Neuronal stem cell (in vitro differentiated cells): ENCODE results near the gene LRRC49.

Experiments
- DNase-seq: peaks from one replicate; pipeline ENCODE4 v3.0.0-alpha.2; 2013; ENCODE audit warnings: low spot score
- H2AFZ ChIP-seq: one replicate; pipeline ENCODE4 v1.6.1; 2013; ENCODE audit warnings: mild to moderate bottlenecking, low read length, inconsistent platforms
- H2AK5ac ChIP-seq: 2 replicates; pipeline ENCODE4 v1.6.1; 2013; ENCODE audit warnings: low read depth, mild to moderate bottlenecking, inconsistent platforms, low read length, moderate library complexity, mixed read lengths
- H2BK120ac ChIP-seq: 2 replicates; pipeline ENCODE4 v1.6.1; 2013; ENCODE audit warnings: low read depth, mild to moderate bottlenecking, inconsistent platforms, low read length, moderate library complexity, mixed read lengths
- H2BK12ac ChIP-seq: one replicate; pipeline ENCODE4 v1.6.1; 2013; ENCODE audit warnings: low read length, inconsistent platforms
- H2BK15ac ChIP-seq: 2 replicates; pipeline ENCODE4 v1.6.1; 2013; ENCODE audit warnings: mild to moderate bottlenecking, low read length, inconsistent platforms, mixed read lengths
- H2BK5ac ChIP-seq: one replicate; pipeline ENCODE4 v1.6.1; 2013; ENCODE audit warnings: inconsistent platforms, mild to moderate bottlenecking, low read length, moderate library complexity
- H3K14ac ChIP-seq: one replicate; pipeline ENCODE4 v1.6.1; 2013; ENCODE audit warnings: low read length, inconsistent platforms
- H3K18ac ChIP-seq: 2 replicates; pipeline ENCODE4 v1.6.1; 2013; ENCODE audit warnings: low read length, inconsistent platforms
- H3K23ac ChIP-seq: 2 replicates; pipeline ENCODE4 v1.6.1; 2013; ENCODE audit warnings: low read depth, mild to moderate bottlenecking, mixed read lengths, low read length, inconsistent platforms; ENCODE audit not compliant: poor library complexity
- H3K27ac ChIP-seq: replicated peaks from 3 replicates; pipeline ENCODE4 v1.5.1; 2013; ENCODE audit warnings: low read length, inconsistent platforms
- H3K27me3 ChIP-seq, 3 experiments: 2 replicates each; pipeline ENCODE4 v1.6.1; 2013; ENCODE audit warnings: low read length in 3 of 3, mild to moderate bottlenecking in 2 of 3, inconsistent platforms in 1 of 3, low read depth in 1 of 3, mixed read lengths in 1 of 3, moderate library complexity in 1 of 3; ENCODE audit not compliant: control insufficient read depth in 3 of 3, insufficient read depth in 3 of 3
- H3K36me3 ChIP-seq, 2 donors: replicated peaks in 1 of 2; 2 replicates each; pipeline ENCODE4 v1.6.1; 2013; ENCODE audit warnings: low read length in 2 of 2; ENCODE audit not compliant: control insufficient read depth in 2 of 2, insufficient read depth in 2 of 2
- H3K4ac ChIP-seq: 2 replicates; pipeline ENCODE4 v1.6.1; 2013; ENCODE audit warnings: inconsistent platforms, mild to moderate bottlenecking, low read length, moderate library complexity
- H3K4me1 ChIP-seq, 2 donors: 1 replicate in 1 of 2; 2 replicates in 1 of 2; pipeline ENCODE4 v1.6.1; 2013; ENCODE audit warnings: low read length in 2 of 2, low read depth in 1 of 2; ENCODE audit not compliant: control insufficient read depth in 2 of 2, insufficient read depth in 1 of 2
- H3K4me2 ChIP-seq: one replicate; pipeline ENCODE4 v1.6.1; 2013; ENCODE audit warnings: mild to moderate bottlenecking, low read length, inconsistent platforms; ENCODE audit not compliant: insufficient read depth, poor library complexity, severe bottlenecking
- H3K4me3 ChIP-seq, 2 donors: 2 replicates each; pipeline ENCODE4 v1.5.1; 2013; ENCODE audit warnings: low read length in 2 of 2, mild to moderate bottlenecking in 2 of 2, inconsistent platforms in 1 of 2, moderate library complexity in 1 of 2
- H3K79me1 ChIP-seq: one replicate; pipeline ENCODE4 v1.6.1; 2013; ENCODE audit warnings: low read depth, mild to moderate bottlenecking, inconsistent platforms, low read length, moderate library complexity
- H3K9ac ChIP-seq: one replicate; pipeline ENCODE4 v1.6.1; 2013; ENCODE audit warnings: mild to moderate bottlenecking, low read depth, low read length, inconsistent platforms; ENCODE audit not compliant: poor library complexity
- H3K9me3 ChIP-seq, 2 donors: replicated peaks in 1 of 2; 2 replicates each; pipeline versions ENCODE3 to v1.6.1; 2013; ENCODE audit warnings: low read length in 2 of 2, mild to moderate bottlenecking in 2 of 2, inconsistent platforms in 1 of 2, low read depth in 1 of 2, mixed read lengths in 1 of 2, moderate library complexity in 1 of 2; ENCODE audit not compliant: control insufficient read depth in 2 of 2, insufficient read depth in 1 of 2
- H4K8ac ChIP-seq: one replicate; pipeline ENCODE4 v1.6.1; 2013; ENCODE audit warnings: low read depth, mild to moderate bottlenecking, inconsistent platforms, low read length, moderate library complexity
- H4K91ac ChIP-seq: one replicate; pipeline ENCODE4 v1.6.1; 2013; ENCODE audit warnings: low read length, low read depth, mild to moderate bottlenecking, inconsistent platforms; ENCODE audit not compliant: poor library complexity
- WGBS, 2 donors: extraction: QIAGEN DNeasy Blood & Tissue Kit; methylation state at CpG; one replicate each; pipeline ENCODE4 v1.1.7; 2013; ENCODE audit warnings: missing lambda C conversion rate in 2 of 2, mixed read lengths in 1 of 2; ENCODE audit not compliant: insufficient read length in 2 of 2, insufficient replicate concordance in 1 of 2; ENCODE audit errors: extremely low coverage in 2 of 2; 5-methylcytosine and 5-hydroxymethylcytosine counted together

The LRRC49 gene

DNA sequence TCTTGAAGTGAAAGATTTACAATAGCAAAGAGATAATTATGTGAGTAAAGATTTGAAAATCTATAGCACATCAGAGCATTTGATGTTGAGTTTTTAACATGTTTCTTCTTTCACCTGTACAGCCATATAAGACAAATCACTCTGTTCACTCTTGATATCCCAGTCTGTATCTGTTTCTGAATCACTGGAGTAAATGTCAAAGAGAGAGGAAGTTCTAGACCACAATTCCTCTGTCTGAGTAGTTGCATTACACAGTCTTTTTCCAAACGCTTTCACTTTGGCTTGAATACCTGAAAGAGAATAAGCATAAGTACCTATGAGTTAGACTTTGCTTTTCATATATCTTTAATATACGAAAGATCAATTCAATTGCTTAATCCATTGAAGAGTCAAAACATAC, 10.3 kb upstream of the LRRC49 start:
- Histone ChIP-seq H4K8ac (no peak overlapping the region), H3K23ac (no peak overlapping the region)
- no CpG with 5 or more reads among the region's 2 CpGs for WGBS, 2 donors

DNA sequence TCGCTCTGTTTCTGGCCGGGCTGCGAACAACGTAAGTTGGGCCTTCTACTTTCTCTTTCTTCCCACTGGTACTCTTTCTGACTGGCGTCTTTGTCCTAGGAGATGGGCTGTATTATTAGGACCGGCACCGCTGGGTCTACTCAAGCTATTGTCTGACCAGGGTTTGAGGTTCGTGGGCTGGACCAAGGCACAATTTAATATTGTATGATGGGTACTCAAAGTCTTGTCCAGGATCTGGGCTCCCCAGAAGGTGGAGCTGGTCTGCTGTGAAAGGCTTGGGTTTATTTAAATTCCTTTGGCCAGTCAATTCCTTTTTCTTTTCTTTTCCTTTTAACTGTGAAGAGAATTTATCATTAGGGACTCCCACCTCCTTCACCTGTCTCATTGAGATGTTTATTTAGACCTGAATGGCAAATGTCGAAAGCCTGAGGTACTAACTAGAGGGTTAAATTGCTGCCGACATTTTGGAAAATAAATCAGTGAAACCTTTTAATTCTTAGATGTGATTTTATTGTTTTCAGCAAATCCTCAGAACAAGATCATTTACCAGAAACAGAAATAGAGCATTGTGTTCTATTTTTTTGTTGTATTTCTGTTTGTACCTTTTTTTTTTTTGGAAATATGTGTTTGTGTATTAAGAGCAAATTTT, 410 bp downstream of the LRRC49 start:
- H2AFZ ChIP-seq = peak overlapping the region; percentile 97
- H3K79me1 ChIP-seq = no peaks in the 10 kb centered on the region
- H3K36me3 ChIP-seq = peaks cover 2 to 35% of the 10 kb centered on the region in 2 donors
- H4K91ac ChIP-seq = no peak overlapping the region
- no CpG with 5 or more reads among the region's 10 CpGs for WGBS, 2 donors
- no peak overlapping the region for H2BK15ac ChIP-seq
- no peak overlapping the region for H3K27ac ChIP-seq
- H3K9me3 ChIP-seq = no peaks in the 10 kb centered on the region
- no peak overlapping the region for H3K18ac ChIP-seq
- H4K8ac ChIP-seq = no peak overlapping the region
- H2BK120ac ChIP-seq = no peak overlapping the region
- no peak overlapping the region for H2BK12ac ChIP-seq
- H3K4me1 ChIP-seq = peaks cover 0 to 8% of the 10 kb centered on the region in 2 donors
- no peak overlapping the region for H2BK5ac ChIP-seq
- no peak overlapping the region for H3K9ac ChIP-seq
- no peaks in the 10 kb centered on the region for H3K27me3 ChIP-seq
- H3K4me2 ChIP-seq = peak overlapping the region; percentile 75
- H3K14ac ChIP-seq = no peak overlapping the region
- no peak overlapping the region for H2AK5ac ChIP-seq
- DNase-seq = no peak
- no peak overlapping the region for H3K23ac ChIP-seq
- H3K4me3 ChIP-seq = peak overlapping the region; percentile 83 to 92
- H3K4ac ChIP-seq = no peak overlapping the region

More for the DNA sequence above, 10.3 kb upstream of the LRRC49 start:
- Histone ChIP-seq H2AFZ (no peak overlapping the region), H3K9me3 (no peaks in the 10 kb centered on the region), H3K4me1 (no peaks in the 10 kb centered on the region), H2BK12ac (no peak overlapping the region), H3K9ac (no peak overlapping the region), H2AK5ac (no peak overlapping the region), H3K4me2 (no peak overlapping the region), H2BK120ac (no peak overlapping the region), H2BK5ac (no peak overlapping the region), H3K4ac (no peak overlapping the region), H3K18ac (no peak overlapping the region), H3K79me1 (no peaks in the 10 kb centered on the region), H4K91ac (no peak overlapping the region), H2BK15ac (no peak overlapping the region), H3K14ac (no peak overlapping the region), H3K27ac (no peak overlapping the region), H3K36me3 (peaks cover 0 to 14% of the 10 kb centered on the region in 2 donors), H3K27me3 (no peaks in the 10 kb centered on the region), H3K4me3 (no peak overlapping the region)
- DNase-seq = no peak

DNA sequence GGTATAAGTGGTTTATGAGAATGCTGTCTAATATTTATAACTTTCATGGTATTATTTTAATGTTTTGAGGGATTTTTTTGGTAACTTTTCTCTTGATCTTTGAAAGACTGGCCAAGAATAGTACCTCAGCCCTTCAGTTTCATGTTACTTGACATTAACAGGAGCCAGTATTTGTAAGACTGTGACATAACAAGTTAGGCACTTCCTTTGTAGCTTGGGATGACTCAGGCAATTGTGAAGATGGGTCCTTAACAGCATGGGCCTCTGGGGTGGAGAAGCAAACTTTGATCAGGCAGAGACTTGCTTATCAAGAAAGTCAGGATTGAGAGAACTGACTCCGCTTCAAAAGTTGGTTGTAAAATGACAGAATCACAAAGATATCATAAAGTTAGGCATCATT, 9.5 kb downstream of the LRRC49 start:
- Histone ChIP-seq H3K36me3 (peaks cover 3 to 52% of the 10 kb centered on the region in 2 donors), H4K91ac (no peak overlapping the region), H3K9me3 (peaks cover 0 to under 1% of the 10 kb centered on the region in 2 donors), H3K14ac (no peak overlapping the region), H3K4me2 (no peak overlapping the region), H3K4me1 (no peaks in the 10 kb centered on the region), H2BK120ac (no peak overlapping the region), H3K27ac (no peak overlapping the region), H4K8ac (no peak overlapping the region), H2AK5ac (no peak overlapping the region), H3K9ac (no peak overlapping the region), H3K4ac (no peak overlapping the region), H2AFZ (no peak overlapping the region), H3K23ac (no peak overlapping the region), H2BK15ac (no peak overlapping the region), H3K18ac (no peak overlapping the region), H3K27me3 (no peaks in the 10 kb centered on the region), H2BK5ac (no peak overlapping the region), H3K79me1 (no peaks in the 10 kb centered on the region), H3K4me3 (no peak overlapping the region), H2BK12ac (no peak overlapping the region)
- no peak for DNase-seq
- WGBS, 2 donors = no CpG with 5 or more reads among the region's 1 CpG

DNA sequence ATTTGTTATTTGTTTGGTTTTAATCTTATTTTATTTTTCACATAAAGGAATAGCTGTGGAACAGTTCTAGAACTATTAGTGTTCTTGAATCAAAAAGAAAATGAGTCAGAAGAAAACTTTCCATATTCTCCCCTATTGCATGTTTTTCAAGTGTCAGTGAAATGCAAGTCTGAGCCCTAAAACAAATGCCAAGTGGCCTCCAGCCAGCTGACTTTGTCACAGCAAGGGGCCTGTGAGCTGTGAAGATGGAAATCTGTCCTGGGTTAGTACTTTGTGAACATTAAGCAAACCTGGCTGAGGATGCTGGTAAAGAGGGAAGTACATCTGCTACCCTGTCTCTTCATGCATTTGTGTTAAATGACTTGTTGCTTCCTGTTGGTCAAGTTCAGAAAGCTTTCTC, 14.2 kb downstream of the LRRC49 start:
- Histone ChIP-seq H3K14ac (no peak overlapping the region), H3K79me1 (no peaks in the 10 kb centered on the region), H2BK15ac (no peak overlapping the region), H3K9me3 (peaks cover 2 to 16% of the 10 kb centered on the region in 2 donors), H3K23ac (no peak overlapping the region), H2BK120ac (no peak overlapping the region), H3K4ac (no peak overlapping the region), H2BK12ac (no peak overlapping the region), H2AK5ac (no peak overlapping the region), H3K4me1 (no peaks in the 10 kb centered on the region), H3K27me3 (no peaks in the 10 kb centered on the region), H2AFZ (no peak overlapping the region), H3K9ac (no peak overlapping the region), H4K91ac (no peak overlapping the region), H3K18ac (no peak overlapping the region), H3K4me2 (no peak overlapping the region), H3K27ac (no peak overlapping the region), H3K4me3 (no peak overlapping the region), H3K36me3 (peaks cover 11 to 50% of the 10 kb centered on the region in 2 donors), H4K8ac (no peak overlapping the region), H2BK5ac (no peak overlapping the region)
- DNase-seq = no peak
